ENCODE data around the gene FBXO41. TPM values are rescaled to one million over a fixed set of nuclear protein-coding genes. Genes with fewer than 3 reads are reported as not detected.

Gene FBXO41
- total and polyA plus RNA-seq, 4 donors = 0.06 to 0.51 (median 0.38) TPM

DNA sequence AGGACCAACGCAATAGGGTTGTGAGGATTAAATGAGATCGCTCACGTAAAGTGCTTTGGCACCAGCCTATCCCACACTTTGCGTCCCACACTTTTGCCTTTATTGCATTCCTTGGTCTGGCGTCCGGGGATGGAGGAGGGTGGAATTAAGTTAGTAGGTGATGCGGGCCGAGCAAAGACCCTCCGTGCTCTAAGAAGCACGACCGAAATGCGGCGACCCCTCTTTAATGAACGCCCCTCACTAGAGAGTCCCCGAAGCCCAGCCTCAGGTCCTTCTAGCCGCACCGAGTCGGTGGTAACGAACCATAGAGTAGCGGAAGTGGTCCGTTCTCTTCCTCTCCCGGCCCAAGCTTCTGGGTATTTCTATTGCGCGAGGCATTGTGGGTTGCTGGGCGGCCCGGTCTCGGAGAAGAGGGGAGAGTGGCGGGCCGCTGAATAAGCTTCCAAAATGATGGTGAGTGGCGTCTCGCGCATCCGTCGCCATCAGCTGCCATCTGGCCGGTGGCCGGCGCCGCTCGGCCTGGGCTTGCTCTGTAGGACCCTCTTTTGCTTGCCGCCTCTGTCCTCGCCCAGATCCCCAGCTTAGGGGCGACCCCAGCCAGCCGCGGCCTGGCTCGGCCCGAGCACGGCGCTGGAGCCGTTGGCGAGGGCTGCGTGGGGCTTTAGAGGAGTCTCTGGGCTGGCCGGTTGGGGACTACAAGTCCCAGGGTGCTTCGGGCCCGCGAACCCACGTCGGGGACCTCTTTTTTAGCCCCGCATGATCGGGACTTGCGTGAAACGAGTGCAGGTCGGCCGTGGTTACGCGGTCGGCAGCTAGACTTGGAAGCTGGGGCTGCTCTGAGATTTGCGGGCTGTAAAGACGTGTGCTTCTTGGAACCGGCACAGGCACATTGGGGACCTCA is 50.1 kb downstream of the FBXO41 start, which contains the start of gene CCT7:
Gene CCT7, plus strand, starts transcription at position 377 of the 901 bp plus-strand sequence. Its CDS starts 71 bp downstream, at position 448.
- peak within 1 kb of the TSS; percentile 86 to 97 (median 87) for H3K4me3 ChIP-seq (ENCODE audit: low read depth in 1 of 3, low read length in 3 of 3)
- H3K27me3 ChIP-seq (ENCODE audit: control insufficient read depth in 4 of 4, insufficient read depth in 4 of 4, low read length in 3 of 4) = no peaks in the 10 kb centered on the region
- H3K27ac ChIP-seq (ENCODE audit: low read depth in 1 of 2, low read length in 2 of 2) = peak within 1 kb of the TSS; percentile 90 to 95
- H3K4me1 ChIP-seq (ENCODE audit: control insufficient read depth in 4 of 4, insufficient read depth in 4 of 4, low read length in 3 of 4) = peaks cover 2 to 26% (median 19%) of the 10 kb centered on the region in 4 donors
- no peaks in the 10 kb centered on the region for H3K9me3 ChIP-seq (ENCODE audit: control insufficient read depth in 4 of 4, low read length in 3 of 4)
- H3K36me3 ChIP-seq (ENCODE audit: control insufficient read depth in 4 of 4, insufficient read depth in 3 of 4, low read depth in 1 of 4, low read length in 3 of 4) = peaks cover 0 to 11% (median 5%) of the 10 kb centered on the region in 4 donors
- under 1% methylated on average over 69 of the region's 69 CpGs for WGBS
- TF ChIP-seq, protein P1, sequence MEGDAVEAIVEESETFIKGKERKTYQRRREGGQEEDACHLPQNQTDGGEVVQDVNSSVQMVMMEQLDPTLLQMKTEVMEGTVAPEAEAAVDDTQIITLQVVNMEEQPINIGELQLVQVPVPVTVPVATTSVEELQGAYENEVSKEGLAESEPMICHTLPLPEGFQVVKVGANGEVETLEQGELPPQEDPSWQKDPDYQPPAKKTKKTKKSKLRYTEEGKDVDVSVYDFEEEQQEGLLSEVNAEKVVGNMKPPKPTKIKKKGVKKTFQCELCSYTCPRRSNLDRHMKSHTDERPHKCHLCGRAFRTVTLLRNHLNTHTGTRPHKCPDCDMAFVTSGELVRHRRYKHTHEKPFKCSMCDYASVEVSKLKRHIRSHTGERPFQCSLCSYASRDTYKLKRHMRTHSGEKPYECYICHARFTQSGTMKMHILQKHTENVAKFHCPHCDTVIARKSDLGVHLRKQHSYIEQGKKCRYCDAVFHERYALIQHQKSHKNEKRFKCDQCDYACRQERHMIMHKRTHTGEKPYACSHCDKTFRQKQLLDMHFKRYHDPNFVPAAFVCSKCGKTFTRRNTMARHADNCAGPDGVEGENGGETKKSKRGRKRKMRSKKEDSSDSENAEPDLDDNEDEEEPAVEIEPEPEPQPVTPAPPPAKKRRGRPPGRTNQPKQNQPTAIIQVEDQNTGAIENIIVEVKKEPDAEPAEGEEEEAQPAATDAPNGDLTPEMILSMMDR (IDR thresholded peaks at IDR 0.05; ENCODE audit: low read depth, low read length, missing input control) = no peak
- TF ChIP-seq TAF1 (conservative IDR thresholded peaks at IDR 0.05) (peak; percentile 94), FOXA2 (IDR thresholded peaks at IDR 0.05) (no peak), HNF4A (conservative IDR thresholded peaks at IDR 0.05) (no peak), YY1 (IDR thresholded peaks at IDR 0.05) (peak; percentile 93), RXRA (IDR thresholded peaks at IDR 0.05) (peak; percentile 15 to 32), SP1 (IDR thresholded peaks at IDR 0.05) (peak; percentile 59), RAD21 (IDR thresholded peaks at IDR 0.05) (no peak), EGR1 (IDR thresholded peaks at IDR 0.05; ENCODE audit: low read depth in 2 of 2) (no peak), JUND (IDR thresholded peaks at IDR 0.05) (no peak), NR2F2 (IDR thresholded peaks at IDR 0.05) (no peak), HNF4G (IDR thresholded peaks at IDR 0.05) (no peak), GABPA (IDR thresholded peaks at IDR 0.05 in 1 of 2, conservative IDR thresholded peaks at IDR 0.05 in 1 of 2) (peak; percentile 82 to 93), FOXA1 (IDR thresholded peaks at IDR 0.05) (no peak)
- TF ChIP-seq, protein P2, sequence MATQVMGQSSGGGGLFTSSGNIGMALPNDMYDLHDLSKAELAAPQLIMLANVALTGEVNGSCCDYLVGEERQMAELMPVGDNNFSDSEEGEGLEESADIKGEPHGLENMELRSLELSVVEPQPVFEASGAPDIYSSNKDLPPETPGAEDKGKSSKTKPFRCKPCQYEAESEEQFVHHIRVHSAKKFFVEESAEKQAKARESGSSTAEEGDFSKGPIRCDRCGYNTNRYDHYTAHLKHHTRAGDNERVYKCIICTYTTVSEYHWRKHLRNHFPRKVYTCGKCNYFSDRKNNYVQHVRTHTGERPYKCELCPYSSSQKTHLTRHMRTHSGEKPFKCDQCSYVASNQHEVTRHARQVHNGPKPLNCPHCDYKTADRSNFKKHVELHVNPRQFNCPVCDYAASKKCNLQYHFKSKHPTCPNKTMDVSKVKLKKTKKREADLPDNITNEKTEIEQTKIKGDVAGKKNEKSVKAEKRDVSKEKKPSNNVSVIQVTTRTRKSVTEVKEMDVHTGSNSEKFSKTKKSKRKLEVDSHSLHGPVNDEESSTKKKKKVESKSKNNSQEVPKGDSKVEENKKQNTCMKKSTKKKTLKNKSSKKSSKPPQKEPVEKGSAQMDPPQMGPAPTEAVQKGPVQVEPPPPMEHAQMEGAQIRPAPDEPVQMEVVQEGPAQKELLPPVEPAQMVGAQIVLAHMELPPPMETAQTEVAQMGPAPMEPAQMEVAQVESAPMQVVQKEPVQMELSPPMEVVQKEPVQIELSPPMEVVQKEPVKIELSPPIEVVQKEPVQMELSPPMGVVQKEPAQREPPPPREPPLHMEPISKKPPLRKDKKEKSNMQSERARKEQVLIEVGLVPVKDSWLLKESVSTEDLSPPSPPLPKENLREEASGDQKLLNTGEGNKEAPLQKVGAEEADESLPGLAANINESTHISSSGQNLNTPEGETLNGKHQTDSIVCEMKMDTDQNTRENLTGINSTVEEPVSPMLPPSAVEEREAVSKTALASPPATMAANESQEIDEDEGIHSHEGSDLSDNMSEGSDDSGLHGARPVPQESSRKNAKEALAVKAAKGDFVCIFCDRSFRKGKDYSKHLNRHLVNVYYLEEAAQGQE (IDR thresholded peaks at IDR 0.05) = peak; percentile 92
- TF ChIP-seq, protein P3, sequence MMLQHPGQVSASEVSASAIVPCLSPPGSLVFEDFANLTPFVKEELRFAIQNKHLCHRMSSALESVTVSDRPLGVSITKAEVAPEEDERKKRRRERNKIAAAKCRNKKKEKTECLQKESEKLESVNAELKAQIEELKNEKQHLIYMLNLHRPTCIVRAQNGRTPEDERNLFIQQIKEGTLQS (IDR thresholded peaks at IDR 0.05) = no peak
- TF ChIP-seq, protein P4, sequence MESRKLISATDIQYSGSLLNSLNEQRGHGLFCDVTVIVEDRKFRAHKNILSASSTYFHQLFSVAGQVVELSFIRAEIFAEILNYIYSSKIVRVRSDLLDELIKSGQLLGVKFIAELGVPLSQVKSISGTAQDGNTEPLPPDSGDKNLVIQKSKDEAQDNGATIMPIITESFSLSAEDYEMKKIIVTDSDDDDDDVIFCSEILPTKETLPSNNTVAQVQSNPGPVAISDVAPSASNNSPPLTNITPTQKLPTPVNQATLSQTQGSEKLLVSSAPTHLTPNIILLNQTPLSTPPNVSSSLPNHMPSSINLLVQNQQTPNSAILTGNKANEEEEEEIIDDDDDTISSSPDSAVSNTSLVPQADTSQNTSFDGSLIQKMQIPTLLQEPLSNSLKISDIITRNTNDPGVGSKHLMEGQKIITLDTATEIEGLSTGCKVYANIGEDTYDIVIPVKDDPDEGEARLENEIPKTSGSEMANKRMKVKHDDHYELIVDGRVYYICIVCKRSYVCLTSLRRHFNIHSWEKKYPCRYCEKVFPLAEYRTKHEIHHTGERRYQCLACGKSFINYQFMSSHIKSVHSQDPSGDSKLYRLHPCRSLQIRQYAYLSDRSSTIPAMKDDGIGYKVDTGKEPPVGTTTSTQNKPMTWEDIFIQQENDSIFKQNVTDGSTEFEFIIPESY (IDR thresholded peaks at IDR 0.05) = peak; percentile 69
- TF ChIP-seq, protein P5, sequence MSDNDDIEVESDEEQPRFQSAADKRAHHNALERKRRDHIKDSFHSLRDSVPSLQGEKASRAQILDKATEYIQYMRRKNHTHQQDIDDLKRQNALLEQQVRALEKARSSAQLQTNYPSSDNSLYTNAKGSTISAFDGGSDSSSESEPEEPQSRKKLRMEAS (IDR thresholded peaks at IDR 0.05) = peak; percentile 66
- peak within 1 kb of the TSS; percentile 88 to 91 for H3K9ac ChIP-seq (ENCODE audit: low read depth in 1 of 2, low read length in 2 of 2)
- peak; percentile 84 for DNase-seq (ENCODE audit: low spot score)

Data from liver (tissue), 9 donors.